CD4-positive, alpha-beta T cell treated with Interleukin-15 for 4 hours (primary cell): Measurements from ENCODE around the gene VAMP7.
"Not testable (repeated sequence)": the region's sequence is repeated elsewhere in the genome, so short reads cannot be mapped to it uniquely, and the experiment has no call there.

Experiments
- DNase-seq: peaks from one replicate; pipeline ENCODE4 v3.0.0-alpha.2; 2020; ENCODE audit warnings: low spot score

The VAMP7 gene, protein sequence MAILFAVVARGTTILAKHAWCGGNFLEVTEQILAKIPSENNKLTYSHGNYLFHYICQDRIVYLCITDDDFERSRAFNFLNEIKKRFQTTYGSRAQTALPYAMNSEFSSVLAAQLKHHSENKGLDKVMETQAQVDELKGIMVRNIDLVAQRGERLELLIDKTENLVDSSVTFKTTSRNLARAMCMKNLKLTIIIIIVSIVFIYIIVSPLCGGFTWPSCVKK

DNA sequence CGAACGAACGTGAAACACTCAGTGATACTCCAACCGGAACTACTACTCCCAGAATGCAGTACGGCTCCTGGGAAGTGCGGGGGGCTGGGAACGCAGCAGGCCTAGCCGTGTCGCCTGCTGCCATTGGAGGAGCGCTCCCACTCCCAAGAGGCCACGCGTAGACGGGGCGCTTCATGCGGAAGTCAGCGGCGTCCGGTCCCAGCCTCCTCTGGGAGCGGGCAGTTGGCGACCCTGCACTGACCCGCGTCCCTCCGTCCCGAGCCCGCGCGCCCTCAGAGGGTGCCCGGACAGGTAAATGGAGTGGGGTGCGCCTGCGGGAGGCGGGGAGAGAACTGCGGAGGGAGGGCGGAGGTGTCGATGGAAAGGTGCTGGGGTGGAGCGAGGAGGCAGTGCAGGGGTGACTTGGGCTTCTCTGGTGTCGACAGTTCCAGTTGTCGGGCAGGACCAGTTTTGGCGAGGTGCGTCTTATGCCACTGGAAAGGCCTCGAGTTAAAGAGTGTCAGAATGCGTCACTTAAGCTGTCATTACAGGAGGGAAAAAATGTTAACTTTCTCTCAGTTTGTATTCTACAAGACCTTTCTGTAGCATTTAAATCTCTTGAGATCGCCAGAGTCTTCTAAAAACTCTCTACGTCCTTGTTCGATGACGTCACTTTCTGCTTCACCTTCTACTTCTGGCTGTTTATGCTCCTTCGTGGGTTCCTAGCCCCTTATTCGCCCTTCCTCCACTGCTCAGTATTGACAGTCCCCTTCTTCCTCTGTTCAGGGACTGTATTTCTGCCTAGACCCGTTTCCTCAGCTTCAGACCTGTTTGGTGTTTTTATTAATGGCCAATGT is at the start of gene VAMP7:
VAMP7 (plus strand) TSS at position 188 of the 836 bp plus-strand sequence. CDS start 8,122 bp downstream, outside the sequence.
- peak; percentile 76 for DNase-seq

DNA sequence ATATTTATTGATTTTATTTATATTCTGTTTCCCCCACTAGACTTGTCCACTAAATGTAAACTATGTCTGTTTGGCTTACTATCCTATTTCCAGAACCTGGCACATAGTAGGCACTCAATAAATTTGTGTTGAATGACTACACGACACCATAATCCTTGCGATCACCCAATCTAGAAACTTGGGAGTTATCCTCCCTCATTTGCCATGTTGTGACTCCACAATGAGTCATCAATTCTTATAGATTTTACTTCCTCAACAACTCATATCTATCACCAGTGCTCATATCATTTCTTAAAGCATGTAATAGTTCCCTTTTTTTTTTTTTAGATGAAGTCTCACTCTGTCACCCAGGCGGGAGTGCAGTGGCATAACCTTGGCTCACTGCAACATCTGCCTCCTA is 39.9 kb upstream of the VAMP7 start:
- DNase-seq = no peak

DNA sequence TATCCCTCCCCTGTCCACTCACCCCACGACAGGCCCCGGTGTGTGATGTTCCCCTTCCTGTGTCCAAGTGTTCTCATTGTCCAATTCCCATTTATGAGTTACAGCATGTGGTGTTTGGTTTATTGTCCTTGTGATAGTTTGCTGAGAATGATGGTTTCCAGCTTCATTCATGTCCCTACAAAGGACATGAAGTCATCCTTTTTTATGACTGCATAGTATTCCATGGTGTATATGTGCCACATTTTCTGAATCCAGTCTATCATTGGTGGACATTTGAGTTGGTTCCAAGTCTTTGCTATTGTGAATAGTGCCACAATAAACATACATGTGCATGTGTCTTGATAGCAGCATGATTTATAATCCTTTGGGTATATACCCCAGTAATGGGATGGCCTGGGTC is 29.4 kb upstream of the VAMP7 start:
- DNase-seq = not testable (repeated sequence)

- DNase-seq = no peak
These were observed 23.6 kb upstream of the VAMP7 start for GRCh38 chrX:155857561-155857960.

- no peak for DNase-seq
These were observed 16.5 kb upstream of the VAMP7 start for GRCh38 chrX:155864655-155865054.

DNA sequence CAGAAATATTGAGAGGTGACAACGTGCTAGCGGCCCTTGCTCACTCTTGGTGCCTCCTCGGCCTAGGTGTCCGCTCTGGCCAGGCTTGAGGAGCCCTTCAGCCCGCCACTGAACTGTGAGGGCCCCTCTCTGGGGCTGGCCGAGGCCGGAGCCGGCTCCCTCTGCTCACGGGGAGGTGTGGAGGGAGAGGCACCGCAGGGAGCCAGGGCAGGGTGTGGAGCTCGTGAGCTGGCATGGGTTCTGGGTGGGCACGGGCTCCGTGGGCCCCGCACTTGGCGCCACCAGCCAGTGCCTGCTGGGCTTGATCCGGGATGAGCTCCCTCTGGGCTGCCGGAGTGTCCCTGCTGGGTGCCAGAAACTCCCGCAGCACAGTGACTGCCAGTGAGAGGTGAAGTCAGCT is 16.0 kb upstream of the VAMP7 start:
- no peak for DNase-seq

GRCh38 chrX:155867821-155868220 is 13.3 kb upstream of the VAMP7 start:
- DNase-seq = no peak

DNA sequence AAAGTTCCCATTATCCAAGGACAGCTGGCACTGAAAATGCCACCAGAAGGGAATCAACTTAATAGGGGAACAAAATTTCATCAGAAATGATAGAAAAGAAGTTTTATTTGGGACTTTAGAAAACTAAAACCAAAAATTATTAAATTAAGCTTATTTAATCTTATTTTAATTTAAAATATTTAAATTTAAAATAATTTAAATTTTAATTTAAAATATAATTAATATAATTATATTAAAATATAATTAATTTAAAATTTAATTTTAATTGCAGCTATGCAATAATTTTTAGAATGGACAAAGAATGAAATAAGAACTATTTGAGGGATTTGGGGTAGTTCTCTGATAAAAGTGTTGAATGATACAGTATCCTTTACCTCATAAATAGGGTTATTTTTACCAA is 10.2 kb upstream of the VAMP7 start:
- no peak for DNase-seq

GRCh38 chrX:155871934-155872333 is 9.2 kb upstream of the VAMP7 start:
- DNase-seq = no peak

GRCh38 chrX:155873188-155873587 is 8.0 kb upstream of the VAMP7 start:
- DNase-seq = no peak

DNA sequence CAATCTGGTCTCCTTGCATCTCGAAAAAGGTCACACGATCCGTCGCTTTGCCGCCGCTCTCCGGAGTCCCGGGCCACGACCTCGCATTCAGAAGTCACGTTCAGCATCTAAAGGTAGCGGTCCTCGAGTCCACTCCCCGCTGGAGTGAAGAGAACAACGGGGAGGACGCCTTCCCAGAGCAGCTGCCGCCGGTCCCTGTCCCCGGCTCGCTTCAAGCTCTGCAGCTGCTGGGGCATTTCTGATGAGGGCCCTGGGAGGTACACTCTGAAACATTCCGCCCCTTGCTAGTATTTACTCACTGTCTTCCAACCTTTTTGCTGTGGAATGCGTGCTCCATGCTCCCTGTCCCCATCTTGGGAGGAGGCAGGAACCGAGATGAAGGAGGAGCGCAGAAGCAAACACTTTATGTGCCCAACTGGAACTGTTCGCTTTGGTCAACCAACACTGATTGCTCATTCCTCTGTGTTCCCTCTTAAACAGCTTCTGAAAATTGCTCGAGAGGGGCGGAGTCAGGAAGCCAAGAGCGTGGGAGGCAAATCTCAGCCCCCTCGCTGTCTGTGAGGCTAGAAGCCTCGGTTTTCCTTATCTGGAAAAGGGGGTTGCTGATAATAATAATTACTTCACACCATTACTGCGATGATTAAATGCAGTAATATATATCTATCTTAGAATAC is 6.4 kb upstream of the VAMP7 start:
- DNase-seq = no peak

GRCh38 chrX:155876704-155877103 is 4.4 kb upstream of the VAMP7 start:
- DNase-seq = no peak

- no peak for DNase-seq
These were observed 3.9 kb upstream of the VAMP7 start for GRCh38 chrX:155877288-155877687.

DNA sequence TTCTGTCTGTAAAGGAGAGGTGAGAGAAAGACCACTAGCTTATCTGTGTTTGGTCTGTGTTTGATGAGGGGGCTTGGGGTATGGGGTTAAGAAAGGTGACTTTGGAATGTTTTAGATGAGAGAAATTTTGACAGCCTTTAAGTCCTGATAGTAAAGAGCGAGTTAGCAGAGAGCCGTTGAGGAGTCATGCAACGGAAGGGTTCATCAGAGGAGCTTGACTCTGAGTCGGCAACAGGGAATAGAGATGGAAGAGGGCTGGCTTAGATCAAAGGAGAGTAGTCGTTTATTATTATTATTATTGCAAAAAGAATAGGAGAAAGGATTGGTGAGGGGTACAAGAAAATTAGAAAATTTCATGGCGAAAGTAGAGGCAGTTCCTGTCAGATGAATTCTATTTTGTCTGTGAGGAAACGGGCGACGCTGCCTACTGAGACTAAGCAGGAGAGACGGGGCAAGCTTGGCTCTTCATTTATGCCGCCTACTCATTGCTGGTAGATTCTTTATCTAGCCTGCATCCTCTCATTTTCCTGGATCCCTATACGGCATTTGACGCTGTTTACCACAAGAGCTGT is 473 bp upstream of the VAMP7 start:
- DNase-seq = no peak

DNA sequence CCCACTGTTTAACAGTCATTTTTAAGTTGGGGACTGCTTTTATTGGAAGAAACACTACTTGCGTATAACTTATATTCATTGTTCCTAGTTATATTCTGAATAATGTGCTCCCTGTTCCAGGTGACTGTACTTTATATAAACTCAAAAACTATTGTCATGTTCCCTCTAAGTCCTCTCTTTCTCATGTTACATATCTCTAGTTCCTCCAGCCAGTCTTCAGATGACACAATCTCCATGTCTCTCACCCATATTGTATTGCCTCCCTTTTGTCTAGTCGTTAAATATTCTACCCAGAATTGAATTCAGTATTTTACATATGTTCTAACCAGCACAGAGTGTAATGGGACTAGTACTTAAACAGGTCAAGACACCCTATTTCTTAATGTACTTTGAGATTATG is 5.3 kb downstream of the VAMP7 start:
- no peak for DNase-seq

DNA sequence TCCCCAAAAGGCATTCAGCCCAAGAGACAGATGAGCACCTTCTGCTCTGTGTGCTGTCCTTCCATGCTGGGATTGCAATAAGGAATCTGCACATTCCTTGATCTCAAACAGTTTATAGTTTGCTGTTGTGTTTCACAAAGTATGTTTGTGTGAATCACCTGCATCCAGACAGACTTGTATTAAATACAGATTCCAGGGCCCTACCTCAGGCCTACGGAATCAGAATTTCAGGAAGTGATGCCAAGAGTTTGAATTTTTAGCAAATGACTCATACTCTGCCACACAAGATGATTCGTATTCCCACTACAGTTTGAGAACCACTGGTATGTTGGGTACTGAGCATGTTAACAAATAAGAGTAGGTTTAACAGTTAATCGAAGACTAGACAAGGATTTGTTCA is 7.0 kb downstream of the VAMP7 start:
- DNase-seq = peak; percentile 1

DNA sequence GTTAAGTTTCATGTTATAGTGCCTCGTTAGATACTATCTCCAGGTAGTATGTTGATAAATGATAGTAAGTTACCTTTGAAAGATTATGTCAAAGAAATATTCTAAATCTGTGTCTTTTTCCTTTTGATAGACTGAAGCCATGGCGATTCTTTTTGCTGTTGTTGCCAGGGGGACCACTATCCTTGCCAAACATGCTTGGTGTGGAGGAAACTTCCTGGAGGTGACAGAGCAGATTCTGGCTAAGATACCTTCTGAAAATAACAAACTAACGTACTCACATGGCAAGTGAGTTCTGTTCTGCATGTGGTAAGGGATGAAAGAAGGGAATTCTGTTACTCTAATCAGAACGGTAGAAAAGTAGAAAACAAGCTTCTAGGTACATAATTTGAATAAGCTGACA is 8.2 kb downstream of the VAMP7 start:
- no peak for DNase-seq

GRCh38 chrX:155891446-155892210 is 10.5 kb downstream of the VAMP7 start:
- DNase-seq = no peak

- DNase-seq = no peak
These were observed 12.4 kb downstream of the VAMP7 start for GRCh38 chrX:155893521-155893920.

DNA sequence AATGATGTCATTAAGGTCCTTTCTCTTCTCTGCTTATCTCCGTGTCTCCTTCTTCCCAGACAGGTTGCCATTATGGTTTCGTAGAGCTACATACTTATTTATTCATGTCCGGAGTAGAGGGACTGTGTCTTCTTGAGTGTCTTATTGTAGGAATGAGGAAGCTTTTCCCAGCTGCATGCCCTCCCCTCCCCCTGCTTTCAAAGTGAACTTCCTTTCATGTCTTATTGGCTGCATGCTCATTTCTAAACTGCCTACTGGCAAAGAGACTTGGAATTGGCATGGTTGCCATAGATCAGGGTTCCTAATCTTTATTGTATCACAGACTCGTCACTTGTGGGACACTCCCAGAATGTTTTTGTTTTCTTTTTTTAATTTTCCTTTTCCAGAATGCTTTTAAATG is 15.4 kb downstream of the VAMP7 start:
- no peak for DNase-seq

DNA sequence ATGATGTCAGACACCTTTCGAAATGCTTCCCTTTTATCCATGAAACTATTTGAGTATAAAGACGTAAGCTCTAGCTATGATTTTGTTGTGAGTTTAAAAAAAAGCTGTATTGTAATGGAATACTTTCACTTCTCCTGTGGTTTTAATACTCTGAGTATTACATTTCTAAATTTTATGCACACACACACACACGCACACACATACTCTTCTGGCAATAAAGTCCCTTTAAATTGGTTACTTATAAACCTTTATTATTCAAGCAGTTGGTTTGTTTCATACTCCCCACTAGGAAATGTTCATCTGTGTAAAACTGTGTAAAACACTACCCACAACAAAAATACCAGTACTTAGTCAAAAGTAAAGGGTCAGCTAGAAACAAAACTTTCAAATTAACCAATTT is 18.2 kb downstream of the VAMP7 start:
- DNase-seq = no peak

- DNase-seq = no peak
These were observed 19.6 kb downstream of the VAMP7 start for GRCh38 chrX:155900765-155901164.
